GM18507 (cell line): Measurements from ENCODE around the gene OCSTAMP.

Source experiments
- DNase-seq: peaks from one replicate; pipeline ENCODE4 v3.0.0; 2011; ENCODE audit warnings: low read depth; ENCODE audit not compliant: insufficient read length; ENCODE audit errors: extremely low spot score
- FAIRE-seq: peaks from 2 replicates; lab custom pipeline; 2011; peaks lifted over from hg19 to GRCh38; lab: Jason Lieb, UNC

OCSTAMP gene

DNA sequence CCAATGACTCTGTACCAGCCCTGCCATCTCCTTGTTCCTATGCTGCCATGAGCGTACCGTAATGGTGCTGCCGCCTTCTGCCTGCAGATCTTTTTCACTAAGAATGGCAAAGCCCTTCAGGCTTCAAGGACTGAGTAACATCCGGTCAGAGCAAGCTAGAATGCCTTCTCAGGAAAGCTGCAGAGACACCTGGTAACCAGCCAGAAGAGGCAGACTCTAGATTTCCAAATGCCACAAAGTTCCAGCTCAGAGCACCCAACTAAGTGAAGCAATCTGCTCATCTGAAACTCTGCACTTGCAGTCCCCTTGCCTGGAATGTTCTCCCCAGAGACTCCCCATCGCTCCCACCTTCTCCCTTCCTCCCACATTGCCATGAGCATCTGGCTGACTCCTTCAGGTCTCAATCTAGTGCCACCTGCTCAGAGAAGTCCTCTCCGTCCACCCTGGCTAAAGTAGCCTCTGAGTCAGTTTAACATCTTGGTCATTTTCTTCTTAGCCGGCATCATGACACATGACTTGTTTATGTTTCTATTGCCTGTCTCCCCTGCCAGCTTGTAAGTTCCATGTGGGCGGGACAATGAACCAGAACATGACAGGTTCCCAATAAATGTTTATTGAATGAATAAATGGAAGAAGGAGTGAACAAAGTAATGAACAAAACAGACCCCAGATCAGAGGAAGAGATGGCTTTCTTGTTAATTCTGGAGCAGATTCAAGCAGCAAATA lies 6.9 kb upstream of the OCSTAMP start:
- DNase-seq (no peak), FAIRE-seq (no peak)

DNA sequence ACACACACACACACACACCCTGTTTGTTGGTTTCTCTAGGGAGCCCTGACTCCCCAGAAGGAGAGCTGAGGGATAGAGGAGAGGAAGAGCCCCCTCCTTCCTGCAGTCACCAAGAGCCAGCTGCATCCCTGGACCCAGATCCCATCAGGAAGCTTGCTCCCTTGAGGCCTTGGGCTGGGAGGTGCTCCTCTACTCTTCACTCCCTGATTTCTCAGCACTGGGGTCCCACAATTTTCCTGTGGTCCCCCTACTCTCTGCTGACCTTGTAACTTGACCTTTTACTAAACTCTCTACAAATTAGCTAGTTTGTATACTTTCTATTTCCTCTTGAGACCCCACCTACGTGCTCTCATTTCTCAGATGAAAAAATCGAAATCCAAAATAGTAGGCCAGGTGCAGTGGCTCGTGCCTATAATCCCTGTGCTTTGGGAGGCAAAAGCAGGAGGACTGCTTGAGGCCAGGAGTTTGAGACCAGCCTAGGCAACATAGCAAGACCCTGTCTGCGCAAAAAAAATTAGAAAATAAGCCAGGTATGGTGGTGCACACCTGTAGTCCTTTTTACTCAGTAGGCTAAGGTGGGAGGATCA lies 5.0 kb upstream of the OCSTAMP start:
- FAIRE-seq (no peak), DNase-seq (no peak)

DNA sequence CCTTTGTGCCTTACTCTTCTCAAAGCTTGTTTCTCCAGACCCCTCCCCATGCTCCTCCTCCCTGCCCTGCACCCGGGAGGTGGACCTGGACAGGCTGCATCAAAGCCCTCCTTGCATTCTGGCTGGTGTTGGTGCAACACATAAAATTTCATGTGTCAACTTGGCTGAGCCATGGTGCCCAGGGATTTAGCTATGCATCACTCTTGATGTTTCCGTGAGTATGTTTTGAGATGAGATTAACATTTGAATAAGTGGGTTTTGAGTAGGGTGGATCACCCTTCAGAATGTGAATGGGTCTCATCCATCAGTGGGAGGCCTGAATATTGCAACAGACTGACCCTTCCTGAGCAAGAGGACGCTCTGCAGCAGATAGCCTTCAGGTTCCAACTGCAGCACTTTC lies 4.4 kb upstream of the OCSTAMP start:
- FAIRE-seq = no peak
- no peak for DNase-seq

DNA sequence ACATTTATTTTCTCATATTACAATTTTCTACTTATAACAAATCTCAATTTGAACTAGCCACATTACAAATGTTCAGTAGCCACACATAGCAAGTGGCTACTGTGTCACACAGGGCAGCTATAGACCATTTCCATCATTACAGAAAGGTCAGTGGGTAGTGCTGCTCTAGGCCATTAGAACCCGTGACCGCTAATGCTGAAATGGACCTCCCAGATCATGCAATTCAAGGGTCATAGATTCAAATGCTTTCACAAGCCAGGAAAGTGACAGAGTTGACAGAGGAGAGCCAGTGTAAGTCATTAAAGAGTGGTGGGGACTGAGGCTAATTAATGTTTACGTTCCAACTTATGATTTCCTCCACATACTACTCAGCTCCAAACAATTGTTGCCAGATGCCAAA lies 3.5 kb upstream of the OCSTAMP start:
- DNase-seq = no peak
- FAIRE-seq = no peak

DNA sequence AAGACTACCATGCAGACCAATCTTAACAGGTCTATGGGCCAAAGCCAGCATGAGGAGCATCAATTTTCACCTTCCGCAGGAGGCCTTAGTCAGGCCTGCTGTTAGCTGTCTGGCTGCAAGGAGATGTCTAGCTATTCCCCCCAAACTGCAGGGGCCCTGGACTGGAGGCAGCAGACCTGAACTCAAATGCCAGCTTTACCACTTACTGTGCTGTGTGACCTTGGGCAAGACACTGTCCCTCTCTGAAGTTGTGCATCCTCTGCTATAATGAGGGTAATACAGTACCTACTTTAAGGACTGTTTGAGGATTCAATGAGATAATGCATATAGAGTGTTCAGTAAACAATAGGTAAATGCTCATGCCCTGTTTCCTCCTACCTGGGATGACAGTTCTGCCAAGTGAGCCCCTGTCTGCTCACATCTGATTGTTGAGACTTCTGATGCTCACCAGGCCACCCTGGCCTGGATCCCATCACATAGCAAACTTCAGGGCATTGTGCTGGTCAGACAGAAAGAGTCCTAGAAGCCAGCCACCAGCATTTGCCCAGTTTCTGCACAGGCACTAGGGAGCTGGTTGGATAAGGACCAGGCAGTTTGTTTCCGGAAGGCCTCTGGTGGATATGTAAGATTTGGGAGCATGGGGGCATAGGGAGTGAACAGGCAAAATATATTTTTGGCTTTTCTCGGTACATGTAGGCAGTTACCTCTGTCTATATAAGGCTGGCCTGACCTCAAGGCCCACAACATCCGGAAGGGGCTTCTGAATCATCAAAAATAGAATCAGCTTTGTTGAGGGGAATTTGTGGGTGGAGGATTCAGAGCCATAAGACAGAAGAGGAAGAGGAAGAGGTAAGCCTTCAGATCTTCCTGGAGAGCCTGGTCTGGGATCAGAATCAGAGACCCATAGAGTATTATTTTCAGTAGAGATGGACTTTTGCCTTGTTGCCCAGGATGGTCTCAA lies 2.3 kb upstream of the OCSTAMP start:
- DNase-seq = peak; percentile 46
- peak; percentile 88 for FAIRE-seq

DNA sequence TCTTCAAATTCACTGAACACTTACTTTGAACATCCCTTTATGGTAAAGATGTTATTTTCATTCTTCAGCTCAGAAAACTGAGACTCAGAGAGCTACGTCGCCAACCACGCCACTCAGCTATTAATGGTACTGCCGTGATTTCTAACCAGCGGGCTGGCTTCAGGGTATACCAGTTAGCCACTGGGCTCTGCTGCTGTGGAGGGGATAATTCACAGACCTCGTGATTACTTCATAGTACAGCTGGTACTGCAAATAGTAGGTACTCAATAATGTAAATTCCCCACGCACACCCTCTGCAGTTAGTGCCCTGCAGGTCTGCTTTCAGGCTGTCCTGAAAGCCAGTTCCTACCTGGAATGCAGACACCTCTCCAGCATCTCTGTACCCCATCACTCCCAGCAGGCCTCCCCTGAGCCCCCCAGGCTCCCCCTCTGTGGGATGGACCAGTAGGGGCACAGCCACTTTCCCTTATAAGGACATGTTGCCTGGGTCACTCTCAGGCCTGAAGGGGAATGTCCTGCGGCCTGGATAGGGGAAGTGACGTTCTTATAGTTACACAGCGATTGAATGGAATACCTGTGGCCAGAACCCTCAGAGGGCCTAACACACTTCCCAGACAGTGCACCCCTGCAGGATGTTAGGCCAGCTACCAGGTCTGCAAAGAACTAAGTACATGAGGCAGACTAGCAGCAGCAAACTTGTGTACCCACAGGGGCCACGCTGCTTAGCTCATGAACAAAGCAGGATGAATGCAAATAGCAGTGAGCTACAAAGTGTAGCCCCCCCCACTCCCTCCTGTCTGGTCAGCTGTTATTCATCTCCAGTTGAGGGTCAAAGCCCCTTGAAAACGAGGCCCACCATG lies 1.3 kb upstream of the OCSTAMP start:
- DNase-seq (no peak), FAIRE-seq (peak; percentile 21)

DNA sequence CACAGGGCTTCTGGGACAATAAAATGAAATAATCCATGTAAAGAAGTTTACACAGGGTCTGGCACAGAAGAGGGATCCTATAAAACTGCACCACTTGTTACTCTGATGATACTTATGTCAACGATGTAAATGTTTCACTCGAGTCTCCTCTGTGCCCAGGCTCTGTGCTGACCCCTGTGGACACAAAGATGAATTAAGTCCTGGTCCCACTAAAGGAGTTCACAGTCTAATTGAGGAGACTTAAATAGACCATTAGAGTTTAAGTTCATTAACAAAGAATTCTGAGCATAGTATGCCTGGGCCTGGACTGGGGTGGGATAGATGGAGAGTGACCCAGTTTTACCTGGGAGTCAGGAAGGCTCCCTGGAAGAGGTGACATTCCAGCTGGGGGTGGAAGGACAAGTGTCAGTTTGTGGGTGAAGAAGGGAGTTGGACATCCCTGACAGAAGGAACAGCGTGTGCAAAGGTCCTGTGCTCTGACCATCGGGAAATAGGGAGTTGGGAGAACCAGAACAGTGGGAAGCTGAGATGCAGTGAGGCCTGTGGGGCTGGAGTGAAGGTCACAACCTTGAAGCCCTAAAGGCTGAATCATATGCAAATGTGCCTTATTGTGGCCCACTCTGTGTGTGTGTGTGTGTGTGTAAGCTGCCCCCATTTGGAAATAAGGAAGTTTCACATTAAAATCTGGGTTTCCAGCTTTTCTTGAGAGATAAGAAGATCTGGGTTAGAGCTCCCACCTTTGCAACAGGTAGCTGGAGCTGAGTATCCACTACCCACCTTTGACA lies 1.1 kb downstream of the OCSTAMP start:
- no peak for DNase-seq
- FAIRE-seq = no peak

DNA sequence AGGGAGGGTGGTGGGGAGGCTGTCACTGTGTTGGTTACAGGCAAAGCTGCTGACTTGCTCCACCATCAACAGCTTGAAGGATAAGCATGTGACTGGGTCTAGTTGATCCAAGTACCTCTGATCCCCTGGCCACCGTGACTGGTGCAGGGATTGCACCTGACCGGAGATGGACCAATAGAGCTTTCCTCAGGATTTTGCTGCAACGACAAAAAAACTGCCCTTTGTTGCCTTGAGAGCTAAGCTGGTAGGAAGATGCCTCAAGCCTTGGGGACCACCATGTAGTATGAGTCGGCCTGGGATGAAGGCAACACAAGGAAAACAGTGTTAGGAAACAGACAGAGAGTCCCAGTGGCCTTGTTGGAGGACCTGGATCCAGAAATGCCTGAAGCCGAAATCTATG lies 1.8 kb downstream of the OCSTAMP start:
- FAIRE-seq = no peak
- DNase-seq = no peak

DNA sequence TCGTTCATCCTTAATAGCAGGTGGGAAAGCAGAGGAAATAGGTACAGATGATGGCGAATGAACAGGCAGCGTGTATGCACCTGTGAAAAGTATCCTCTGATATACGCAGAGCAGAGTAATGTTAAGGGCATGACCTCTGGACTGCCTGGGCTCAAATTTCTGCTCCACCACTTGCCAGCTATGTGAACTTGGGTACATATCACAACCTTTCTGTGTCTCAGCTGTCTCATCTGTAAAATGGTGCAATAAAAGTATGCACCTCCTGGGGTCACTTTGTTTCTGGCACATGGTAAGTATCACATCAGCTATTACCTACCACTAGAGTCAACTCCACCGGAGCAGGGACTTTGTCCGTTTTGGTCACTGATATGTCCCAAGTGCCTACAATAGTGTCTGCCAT lies 2.5 kb downstream of the OCSTAMP start:
- no peak for FAIRE-seq
- no peak for DNase-seq

DNA sequence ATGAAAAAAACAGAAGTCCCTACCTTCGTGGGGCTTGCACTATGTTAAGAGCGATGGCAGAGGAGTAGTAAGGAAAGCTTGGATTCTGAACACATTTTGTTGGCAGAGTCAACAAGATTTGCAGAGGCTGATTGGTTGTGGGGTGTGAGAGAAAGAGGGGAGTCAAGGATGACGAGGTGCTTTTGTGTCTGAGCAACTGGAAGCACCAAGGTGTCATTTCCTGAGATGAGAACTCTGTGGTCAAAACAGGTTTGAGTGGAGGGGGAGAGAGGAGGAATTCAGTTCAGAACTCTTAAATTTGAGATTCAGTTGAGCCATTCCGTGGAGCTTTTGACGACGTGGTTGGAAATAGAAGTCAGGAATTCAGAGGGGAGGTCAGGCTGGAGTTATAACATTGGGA lies 3.5 kb downstream of the OCSTAMP start:
- FAIRE-seq (no peak), DNase-seq (no peak)

DNA sequence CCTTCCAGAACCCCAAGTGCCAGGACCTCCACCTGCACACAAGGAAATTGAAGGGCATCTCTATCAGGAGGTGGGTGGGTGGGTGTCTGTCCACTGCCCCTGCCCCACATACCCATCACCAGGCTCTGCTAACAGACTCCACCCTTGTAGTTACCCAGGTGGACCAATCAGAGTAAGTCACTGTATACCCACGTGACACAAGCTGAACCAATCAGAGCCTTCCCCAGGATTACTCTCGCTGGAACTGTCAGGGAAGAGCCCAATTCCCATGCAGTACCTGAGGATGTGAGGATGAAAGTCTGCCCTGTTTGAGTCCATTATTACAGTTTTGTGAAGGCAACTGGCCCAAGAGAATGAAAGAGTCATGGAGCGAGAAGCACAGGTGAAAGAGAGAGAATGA lies 4.2 kb downstream of the OCSTAMP start:
- DNase-seq (no peak), FAIRE-seq (no peak)

DNA sequence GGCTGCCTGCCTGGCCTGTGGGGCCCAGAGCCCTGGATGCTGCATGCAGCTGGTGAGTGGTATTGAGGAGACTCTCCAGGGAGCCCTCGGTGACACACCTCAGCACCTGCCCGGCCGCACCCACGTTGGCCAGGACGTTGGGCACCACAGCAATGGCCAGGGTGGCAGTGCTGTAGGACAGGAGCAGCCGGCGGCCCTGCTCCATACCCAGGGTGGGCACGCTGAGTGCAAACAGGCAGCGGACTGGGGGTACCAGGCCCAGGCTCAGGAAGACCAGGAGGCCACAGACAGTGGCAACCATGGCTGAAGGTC lies 4.7 kb downstream of the OCSTAMP start:
- FAIRE-seq (no peak), DNase-seq (no peak)

DNA sequence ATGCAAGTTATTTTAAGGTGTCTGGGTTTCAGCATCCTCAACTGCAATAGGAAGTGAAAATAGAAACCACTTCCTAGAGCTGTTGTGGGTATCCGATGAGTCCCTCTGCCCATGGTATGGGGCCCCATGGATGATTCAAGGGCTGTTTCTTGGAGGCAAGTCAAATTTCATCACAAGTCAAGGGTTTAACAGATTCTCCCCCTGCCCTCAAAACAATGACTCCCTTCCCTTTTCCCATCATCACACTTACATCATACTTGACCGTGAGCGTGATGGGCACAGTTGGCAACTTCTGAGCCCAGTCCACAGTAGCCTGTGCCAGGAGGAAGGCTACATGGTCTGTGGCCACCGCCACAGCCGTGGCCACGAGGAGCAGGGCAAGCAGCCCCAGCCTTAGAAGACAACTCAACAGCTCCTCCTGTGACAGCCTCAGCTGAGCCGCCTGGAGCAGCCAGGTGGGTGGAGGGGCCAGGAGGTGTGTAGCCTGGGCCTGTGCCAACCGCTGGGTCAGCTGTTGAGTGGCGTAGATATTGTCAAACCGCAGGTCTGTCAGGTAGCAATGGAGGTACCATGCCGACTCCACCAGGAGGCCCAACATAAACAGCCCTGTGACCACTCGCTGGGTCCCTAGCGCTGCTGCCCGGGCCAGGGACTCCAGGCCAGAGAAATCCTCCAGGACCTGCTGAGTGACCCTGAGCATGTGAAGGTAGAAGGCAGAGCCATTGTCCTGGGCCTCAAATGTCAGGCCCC lies 5.2 kb downstream of the OCSTAMP start:
- DNase-seq (peak; percentile 36), FAIRE-seq (no peak)

DNA sequence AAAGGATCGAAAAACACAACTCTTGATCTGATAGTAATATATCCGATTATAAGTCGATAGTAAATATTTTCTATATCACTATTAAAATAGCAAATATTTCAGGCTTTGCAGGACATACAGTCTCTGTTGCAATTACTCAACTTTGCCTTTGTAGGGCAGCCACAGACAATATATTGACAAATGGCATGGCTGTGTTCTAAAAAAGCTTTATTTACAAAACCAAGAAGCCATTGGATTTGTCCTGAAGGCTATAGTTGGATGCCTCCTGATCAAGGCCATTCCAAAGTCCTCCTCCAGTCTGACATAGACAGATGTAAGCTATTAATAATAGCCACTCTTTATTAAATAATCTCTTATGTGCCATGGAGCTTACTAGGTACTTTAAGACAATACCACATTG lies 5.9 kb downstream of the OCSTAMP start:
- no peak for DNase-seq
- no peak for FAIRE-seq

DNA sequence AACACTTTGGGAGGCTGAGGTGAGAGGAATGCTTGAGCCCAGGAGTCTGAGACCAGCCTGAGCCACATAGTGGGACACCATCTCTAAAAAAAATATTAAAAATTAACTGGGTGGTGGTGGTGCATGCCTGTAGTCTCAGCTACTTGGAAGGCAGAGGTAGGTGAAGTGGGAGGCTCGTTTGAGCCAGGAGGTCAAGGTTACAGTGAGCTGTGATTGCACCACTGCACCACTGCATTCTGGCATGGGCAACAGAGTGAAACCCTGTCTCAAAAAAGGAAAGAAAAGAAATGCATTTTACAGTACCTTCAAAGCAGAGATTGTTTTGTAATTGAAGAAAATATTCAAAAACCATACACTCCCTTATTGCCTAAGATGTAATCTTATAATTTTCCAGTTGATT lies 6.5 kb downstream of the OCSTAMP start:
- DNase-seq (no peak), FAIRE-seq (no peak)

DNA sequence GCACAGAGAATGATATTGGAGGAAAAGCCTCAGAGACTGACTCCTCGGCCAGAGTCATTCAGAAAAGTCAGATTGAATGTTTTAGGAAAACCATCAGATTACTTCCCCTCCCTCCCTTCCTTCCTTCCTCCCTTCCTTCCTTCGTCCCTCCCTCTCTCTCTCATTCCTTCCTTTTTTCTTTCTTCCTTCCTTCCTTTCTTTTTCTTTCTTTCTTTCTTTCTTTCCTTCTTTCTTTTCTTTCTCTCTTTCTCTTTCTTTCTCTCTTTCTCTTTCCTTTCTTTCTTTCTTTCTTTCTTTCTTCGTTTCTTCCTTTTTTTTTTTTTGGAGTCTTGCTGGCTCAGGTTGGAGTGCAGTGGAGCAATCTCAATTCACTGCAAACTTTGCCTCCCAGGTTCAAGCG lies 7.4 kb downstream of the OCSTAMP start:
- no peak for DNase-seq
- no peak for FAIRE-seq

DNA sequence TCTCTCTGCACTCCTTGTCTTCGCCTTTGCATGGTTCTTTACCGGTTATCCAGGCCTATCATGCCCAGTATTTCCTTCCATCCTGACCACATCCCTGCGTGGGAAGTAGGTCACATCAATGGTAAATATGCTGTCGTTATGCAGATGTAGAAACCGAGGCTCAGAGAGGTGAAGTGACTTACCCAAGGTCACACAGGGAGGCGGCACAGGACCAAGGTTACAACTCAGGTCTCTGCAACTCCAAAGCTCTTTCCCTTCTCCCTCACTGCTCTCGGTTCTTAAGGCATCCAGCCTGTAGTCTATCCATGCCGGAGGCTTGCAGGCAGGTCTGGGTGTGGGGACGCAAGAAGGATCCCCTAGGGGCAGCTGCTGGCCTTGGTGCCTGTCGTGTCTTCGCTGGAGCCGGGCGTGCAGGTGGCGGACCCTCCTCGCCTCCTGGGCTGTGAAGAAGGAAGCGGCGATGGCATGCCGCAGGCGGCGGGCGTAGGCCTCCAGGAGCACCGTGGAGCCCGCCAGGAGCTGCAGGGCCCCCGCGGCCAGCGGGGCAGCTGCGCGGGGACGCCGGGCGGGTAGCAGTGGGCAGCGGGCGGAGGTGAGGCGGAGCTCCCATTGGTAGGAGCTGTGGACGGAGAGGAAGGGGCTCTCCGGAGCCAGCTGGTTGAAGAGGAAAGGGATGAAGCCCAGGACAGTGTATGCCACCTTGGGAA lies 9.1 kb downstream of the OCSTAMP start:
- no peak for DNase-seq
- no peak for FAIRE-seq

DNA sequence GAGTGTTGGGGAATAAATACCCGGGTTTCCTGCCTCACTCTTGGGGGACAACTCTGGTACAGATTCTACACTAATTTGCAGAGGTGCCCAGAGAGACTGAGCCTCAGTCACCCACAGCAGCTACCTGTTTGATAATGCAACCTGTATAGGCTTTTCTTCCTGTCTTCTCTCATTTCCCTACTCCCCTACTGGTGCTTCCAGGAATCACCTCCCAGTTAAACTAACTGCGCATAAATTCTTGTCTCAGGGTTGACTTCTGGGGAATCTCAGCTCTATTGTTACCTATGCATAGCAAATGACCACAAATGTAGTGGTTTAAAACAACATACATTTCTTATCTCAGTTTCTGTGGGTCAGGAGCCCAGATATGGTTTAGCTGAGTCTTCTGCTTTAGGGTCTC lies 11.3 kb downstream of the OCSTAMP start:
- FAIRE-seq (no peak), DNase-seq (no peak)
